K562 treated with DMSO at 1 percent for 24 hours (cell line): ENCODE results near the gene SCARB2. TPM values are rescaled to one million over a fixed set of nuclear protein-coding genes. Genes with fewer than 3 reads are reported as not detected.

ENCODE experiments used
- total RNA-seq: library from RNA; unstranded; fragments of 300-600 nt; gene quantifications from 2 replicates; pipeline ENCODE4 v1.2.3, GENCODE V29; 2022; ENCODE audit warnings: low read depth; ENCODE audit not compliant: insufficient read depth

The SCARB2 gene, protein sequence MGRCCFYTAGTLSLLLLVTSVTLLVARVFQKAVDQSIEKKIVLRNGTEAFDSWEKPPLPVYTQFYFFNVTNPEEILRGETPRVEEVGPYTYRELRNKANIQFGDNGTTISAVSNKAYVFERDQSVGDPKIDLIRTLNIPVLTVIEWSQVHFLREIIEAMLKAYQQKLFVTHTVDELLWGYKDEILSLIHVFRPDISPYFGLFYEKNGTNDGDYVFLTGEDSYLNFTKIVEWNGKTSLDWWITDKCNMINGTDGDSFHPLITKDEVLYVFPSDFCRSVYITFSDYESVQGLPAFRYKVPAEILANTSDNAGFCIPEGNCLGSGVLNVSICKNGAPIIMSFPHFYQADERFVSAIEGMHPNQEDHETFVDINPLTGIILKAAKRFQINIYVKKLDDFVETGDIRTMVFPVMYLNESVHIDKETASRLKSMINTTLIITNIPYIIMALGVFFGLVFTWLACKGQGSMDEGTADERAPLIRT
- 28.4 and 32.9 TPM in 2 replicates for total RNA-seq

GRCh38 chr4:76213415-76214176, at the start of gene SCARB2:
SCARB2 (minus strand) TSS chr4:76213824; CDS start chr4:76213543, 281 bp downstream.

GRCh38 chr4:76251441-76252270, 38.0 kb upstream of the SCARB2 start, which contains the start of gene FAM47E:
FAM47E (plus strand) TSS chr4:76251721; CDS start chr4:76251747, 26 bp downstream.

DNA sequence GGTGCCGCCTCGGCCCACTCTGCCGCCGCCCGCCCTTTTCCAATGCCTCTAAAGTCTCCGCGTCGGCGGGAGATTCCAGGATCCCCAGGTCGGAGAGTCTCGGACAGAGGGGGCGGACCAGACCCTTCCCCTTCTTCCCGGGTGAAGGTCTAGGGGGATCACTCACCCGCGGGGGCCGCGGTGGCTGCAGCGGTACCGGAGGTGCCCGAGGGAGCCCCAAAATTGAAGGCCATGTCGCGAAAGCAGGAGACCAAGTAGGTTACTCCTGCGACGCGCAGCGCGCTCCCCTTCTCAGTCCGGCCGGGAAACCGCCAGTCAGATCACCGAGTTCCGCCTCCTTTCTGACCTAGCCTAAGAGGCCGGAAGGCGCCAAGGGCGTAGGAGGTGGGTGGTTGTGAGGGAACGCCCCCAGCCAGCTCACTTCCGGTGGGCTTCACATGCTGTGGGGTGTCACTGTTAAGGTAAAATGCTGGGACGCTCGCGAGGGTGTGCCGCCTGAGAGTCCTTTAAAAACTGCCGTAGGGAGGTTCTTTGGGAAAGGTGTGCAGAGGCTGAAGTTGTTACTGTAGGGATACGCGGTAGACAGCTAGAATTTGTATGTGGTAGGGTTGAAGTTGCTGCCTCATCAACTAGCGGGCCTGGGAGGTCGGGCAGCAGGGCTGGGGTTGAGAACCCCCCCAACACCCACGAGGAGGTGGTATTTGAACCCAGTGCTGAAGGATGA, 65.3 kb downstream of the SCARB2 start, which contains the start of gene NUP54:
NUP54 (minus strand) TSS at position 256 of the 724 bp plus-strand sequence; CDS start at position 233, 23 bp downstream.

Other genes starting within 250 kb of the SCARB2 start
- gene SDAD1, start 222.9 kb downstream of the SCARB2 start, total RNA-seq = 13.8 and 18.0 TPM in 2 replicates
- not detected in 2 replicates for gene CXCL9, start 206.3 kb downstream of the SCARB2 start, total RNA-seq
- 23.1 and 26.3 TPM in 2 replicates for gene CXCL10, start 190.3 kb downstream of the SCARB2 start, total RNA-seq
- gene CXCL11, start 177.8 kb downstream of the SCARB2 start, total RNA-seq = 14.6 and 15.8 TPM in 2 replicates
- 0.45 and 1.3 TPM in 2 replicates for gene ART3, start 139.1 kb downstream of the SCARB2 start, total RNA-seq
- gene NUP54, start 65.4 kb downstream of the SCARB2 start, total RNA-seq = 23.9 and 27.0 TPM in 2 replicates
- gene FAM47E, start 37.9 kb upstream of the SCARB2 start, total RNA-seq = 9.9 and 11.5 TPM in 2 replicates
- 2.0 and 2.7 TPM in 2 replicates for gene STBD1, start 92.9 kb upstream of the SCARB2 start, total RNA-seq
- not detected in 2 replicates for gene CCDC158, start 207.3 kb upstream of the SCARB2 start, total RNA-seq
- not detected in 2 replicates for gene SHROOM3, start 221.4 kb upstream of the SCARB2 start, total RNA-seq